Neural cell (in vitro differentiated cells): ENCODE data around the gene FTCD. TPM values are rescaled to one million over a fixed set of nuclear protein-coding genes. Genes with fewer than 3 reads are reported as not detected.

Experiments
- H2AFZ ChIP-seq: fragments of 200-600, 300-800 bp; sonication (generic), shearing (Covaris generic); 2 replicates; pipeline ENCODE4 v1.6.0; 2014; ENCODE audit warnings: low read depth, mild to moderate bottlenecking, antibody characterized with exemption, low read length, moderate library complexity
- H3F3A ChIP-seq: fragments of 200-600 bp; shearing (Covaris generic); 2 replicates; pipeline ENCODE4 v1.6.1; 2016; ENCODE audit warnings: mild to moderate bottlenecking, moderate library complexity, mixed read lengths, antibody characterized with exemption, low read length; ENCODE audit not compliant: insufficient read depth, poor library complexity, severe bottlenecking
- H3K27ac ChIP-seq: fragments of 200-600, 300-800 bp; sonication (generic), shearing (Covaris generic); 2 replicates; pipeline ENCODE4 v1.5.1; 2014; ENCODE audit warnings: mild to moderate bottlenecking, low read length, moderate library complexity
- H3K27me3 ChIP-seq: fragments of 300-800, 200-600 bp; sonication (generic), shearing (Covaris generic); 2 replicates; pipeline ENCODE4 v1.6.0; 2014; ENCODE audit warnings: mild to moderate bottlenecking, low read depth, low read length, moderate library complexity; ENCODE audit not compliant: insufficient read depth
- H3K36me3 ChIP-seq: fragments of 300-800, 200-600 bp; sonication (generic), shearing (Covaris generic); 2 replicates; pipeline ENCODE4 v1.5.1; 2014; ENCODE audit warnings: mild to moderate bottlenecking, antibody characterized with exemption, low read length, moderate library complexity; ENCODE audit not compliant: insufficient read depth
- H3K4me2 ChIP-seq: fragments of 300-800, 200-600 bp; sonication (generic), shearing (Covaris generic); 2 replicates; pipeline ENCODE4 v1.6.0; 2014; ENCODE audit warnings: mild to moderate bottlenecking, low read length
- H3K4me3 ChIP-seq: fragments of 300-800, 200-600 bp; sonication (generic), shearing (Covaris generic); 2 replicates; pipeline ENCODE4 v1.5.1; 2014; ENCODE audit warnings: mild to moderate bottlenecking, low read length, moderate library complexity
- H3K79me2 ChIP-seq: fragments of 200-600 bp; shearing (Covaris generic); replicated peaks from 2 replicates; pipeline ENCODE4 v1.6.0; 2014; ENCODE audit warnings: mild to moderate bottlenecking, low read length, moderate library complexity; ENCODE audit not compliant: insufficient read depth
- H3K9ac ChIP-seq: fragments of 300-800, 200-600 bp; sonication (generic), shearing (Covaris generic); 2 replicates; pipeline ENCODE4 v1.6.1; 2016; ENCODE audit warnings: mild to moderate bottlenecking, low read length, mixed read lengths
- H3K9me2 ChIP-seq: fragments of 200-600 bp; shearing (Covaris generic); 2 replicates; pipeline ENCODE4 v1.6.1; 2016; ENCODE audit warnings: mild to moderate bottlenecking, low read length, mixed read lengths; ENCODE audit not compliant: insufficient read depth
- H3K9me3 ChIP-seq: fragments of 200-600, 300-800 bp; sonication (generic), shearing (Covaris generic); 2 replicates; pipeline ENCODE4 v1.6.1; 2016; ENCODE audit warnings: mild to moderate bottlenecking, mixed run types, low read length, moderate library complexity, mixed read lengths
- H4K20me1 ChIP-seq: fragments of 200-600 bp; shearing (Covaris generic); 2 replicates; pipeline ENCODE4 v1.6.1; 2016; ENCODE audit warnings: mild to moderate bottlenecking, mixed run types; ENCODE audit not compliant: insufficient read depth
- CTCF ChIP-seq: fragments of 450-650 bp; IDR thresholded peaks from 2 replicates; pipeline ENCODE4 v1.5.1; 2014; ENCODE audit warnings: antibody characterized with exemption, mild to moderate bottlenecking, moderate library complexity; ENCODE audit not compliant: poor library complexity, severe bottlenecking
- EP300 ChIP-seq: fragments of 450-650 bp; conservative IDR thresholded peaks from 2 replicates; pipeline ENCODE4 v1.6.1; 2014; ENCODE audit warnings: antibody characterized with exemption, mild to moderate bottlenecking, moderate library complexity; ENCODE audit not compliant: poor library complexity, severe bottlenecking
- EZH2 ChIP-seq: fragments of 200-600, 300-800 bp; shearing (Covaris generic), sonication (generic); IDR thresholded peaks from 2 replicates; pipeline ENCODE4 v1.6.1; 2014; ENCODE audit warnings: antibody characterized with exemption, low read length, borderline replicate concordance, mild to moderate bottlenecking; ENCODE audit not compliant: insufficient read depth, poor library complexity, severe bottlenecking
- MXI1 ChIP-seq: fragments of 450-650 bp; conservative IDR thresholded peaks from 2 replicates; pipeline ENCODE4 v1.6.1; 2014; ENCODE audit warnings: antibody characterized with exemption, mild to moderate bottlenecking; ENCODE audit not compliant: poor library complexity, severe bottlenecking
- POLR2AphosphoS5 ChIP-seq: IDR thresholded peaks from 2 replicates; pipeline ENCODE4 v1.6.1; 2012
- RAD21 ChIP-seq: fragments of 450-650 bp; conservative IDR thresholded peaks from 2 replicates; pipeline ENCODE4 v1.6.1; 2014; ENCODE audit warnings: antibody characterized with exemption, mild to moderate bottlenecking, moderate library complexity
- SMC3 ChIP-seq: fragments of 450-650 bp; conservative IDR thresholded peaks from 2 replicates; pipeline ENCODE4 v1.6.1; 2014; ENCODE audit warnings: antibody characterized with exemption, mild to moderate bottlenecking, moderate library complexity; ENCODE audit not compliant: poor library complexity
- TAF1 ChIP-seq: IDR thresholded peaks from 2 replicates; pipeline ENCODE4 v1.6.1; 2012; ENCODE audit warnings: low read depth
- polyA plus RNA-seq: library from polyadenylated mRNA; depleted of rRNA; stranded (reverse); fragments of >200 nt; gene quantifications from 2 replicates; pipeline ENCODE4 v1.2.3, GENCODE V29; 2014
- TF ChIP-seq, protein P1 (sequence below): IDR thresholded peaks from 2 replicates; pipeline ENCODE4 v1.6.1; 2012; ENCODE audit warnings: borderline replicate concordance

FTCD gene
- polyA plus RNA-seq, 1 donor from 2014 or later = 2.0 TPM

DNA sequence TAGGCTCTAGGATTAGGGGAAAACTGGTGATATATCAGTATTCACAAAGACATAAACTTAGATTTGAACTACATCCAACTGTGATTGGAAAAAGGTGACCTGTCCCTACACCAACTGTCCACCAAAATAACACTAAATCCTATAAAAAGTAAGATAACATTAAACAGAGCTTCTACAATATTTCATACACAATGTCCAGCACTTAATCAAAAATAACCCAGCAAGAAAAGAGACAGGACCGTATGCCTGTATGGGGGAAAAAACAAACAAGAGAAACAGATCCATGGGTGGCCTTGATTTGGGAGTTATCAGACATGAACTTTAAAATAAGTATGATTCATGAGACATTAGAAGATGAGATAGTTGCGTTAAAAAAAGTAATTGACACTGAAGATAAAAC is 67.2 kb downstream of the FTCD start:
- H3K27ac ChIP-seq = no peak overlapping the region
- no peak overlapping the region for H3K9ac ChIP-seq
- H3K79me2 ChIP-seq = no peaks in the 10 kb centered on the region
- no peaks in the 10 kb centered on the region for H4K20me1 ChIP-seq
- no peak overlapping the region for H2AFZ ChIP-seq
- H3K4me2 ChIP-seq = no peak overlapping the region
- no peaks in the 10 kb centered on the region for H3K27me3 ChIP-seq
- H3K4me3 ChIP-seq = no peak overlapping the region
- no peaks in the 10 kb centered on the region for H3K9me3 ChIP-seq
- no peaks in the 10 kb centered on the region for H3K9me2 ChIP-seq
- no peaks in the 10 kb centered on the region for H3K36me3 ChIP-seq
- TF ChIP-seq EZH2 (no peak), MXI1 (no peak), TAF1 (no peak), CTCF (no peak), RAD21 (no peak), SMC3 (no peak)
- TF ChIP-seq, protein P1, sequence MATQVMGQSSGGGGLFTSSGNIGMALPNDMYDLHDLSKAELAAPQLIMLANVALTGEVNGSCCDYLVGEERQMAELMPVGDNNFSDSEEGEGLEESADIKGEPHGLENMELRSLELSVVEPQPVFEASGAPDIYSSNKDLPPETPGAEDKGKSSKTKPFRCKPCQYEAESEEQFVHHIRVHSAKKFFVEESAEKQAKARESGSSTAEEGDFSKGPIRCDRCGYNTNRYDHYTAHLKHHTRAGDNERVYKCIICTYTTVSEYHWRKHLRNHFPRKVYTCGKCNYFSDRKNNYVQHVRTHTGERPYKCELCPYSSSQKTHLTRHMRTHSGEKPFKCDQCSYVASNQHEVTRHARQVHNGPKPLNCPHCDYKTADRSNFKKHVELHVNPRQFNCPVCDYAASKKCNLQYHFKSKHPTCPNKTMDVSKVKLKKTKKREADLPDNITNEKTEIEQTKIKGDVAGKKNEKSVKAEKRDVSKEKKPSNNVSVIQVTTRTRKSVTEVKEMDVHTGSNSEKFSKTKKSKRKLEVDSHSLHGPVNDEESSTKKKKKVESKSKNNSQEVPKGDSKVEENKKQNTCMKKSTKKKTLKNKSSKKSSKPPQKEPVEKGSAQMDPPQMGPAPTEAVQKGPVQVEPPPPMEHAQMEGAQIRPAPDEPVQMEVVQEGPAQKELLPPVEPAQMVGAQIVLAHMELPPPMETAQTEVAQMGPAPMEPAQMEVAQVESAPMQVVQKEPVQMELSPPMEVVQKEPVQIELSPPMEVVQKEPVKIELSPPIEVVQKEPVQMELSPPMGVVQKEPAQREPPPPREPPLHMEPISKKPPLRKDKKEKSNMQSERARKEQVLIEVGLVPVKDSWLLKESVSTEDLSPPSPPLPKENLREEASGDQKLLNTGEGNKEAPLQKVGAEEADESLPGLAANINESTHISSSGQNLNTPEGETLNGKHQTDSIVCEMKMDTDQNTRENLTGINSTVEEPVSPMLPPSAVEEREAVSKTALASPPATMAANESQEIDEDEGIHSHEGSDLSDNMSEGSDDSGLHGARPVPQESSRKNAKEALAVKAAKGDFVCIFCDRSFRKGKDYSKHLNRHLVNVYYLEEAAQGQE = no peak
- no peaks in the 10 kb centered on the region for H3F3A ChIP-seq

DNA sequence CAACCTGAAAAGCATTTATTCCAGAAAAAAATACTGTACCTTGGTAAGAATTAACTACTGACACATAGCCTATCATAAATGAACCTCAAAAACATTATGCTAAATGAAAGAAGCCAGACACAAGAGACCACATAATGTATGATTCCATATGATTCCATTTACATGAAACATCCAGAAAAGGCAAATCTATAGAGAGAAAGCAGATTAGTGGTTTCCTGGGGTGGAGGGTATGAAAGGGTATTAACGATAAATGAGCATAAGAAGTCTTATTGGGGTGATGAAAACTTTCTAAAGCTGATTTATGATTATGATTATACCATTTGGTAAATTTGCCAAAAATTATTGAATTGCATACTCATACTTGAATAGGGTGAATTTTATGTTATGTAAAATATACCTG is 67.7 kb downstream of the FTCD start:
- H3K27ac ChIP-seq = no peak overlapping the region
- H3K9ac ChIP-seq = no peak overlapping the region
- no peaks in the 10 kb centered on the region for H4K20me1 ChIP-seq
- H3K79me2 ChIP-seq = no peaks in the 10 kb centered on the region
- no peak overlapping the region for H2AFZ ChIP-seq
- no peaks in the 10 kb centered on the region for H3K9me3 ChIP-seq
- H3K4me2 ChIP-seq = no peak overlapping the region
- H3K9me2 ChIP-seq = no peaks in the 10 kb centered on the region
- no peaks in the 10 kb centered on the region for H3F3A ChIP-seq
- H3K36me3 ChIP-seq = no peaks in the 10 kb centered on the region
- TF ChIP-seq CTCF (no peak), MXI1 (no peak), SMC3 (no peak), POLR2AphosphoS5 (no peak), EP300 (no peak), RAD21 (no peak), EZH2 (no peak), TAF1 (no peak)
- TF ChIP-seq, protein P1 = no peak
- no peak overlapping the region for H3K4me3 ChIP-seq
- no peaks in the 10 kb centered on the region for H3K27me3 ChIP-seq
